ENCODE data around the gene ATAD3A.
A peak's percentile ranks its signal among the peaks of the same experiment; 100 is the strongest.

The ATAD3A gene

GRCh38 chr1:1539310-1540089 lies 27.5 kb downstream of the ATAD3A start:
- H3K4me3 ChIP-seq (ENCODE audit: control insufficient read depth, low read depth, low read length) = peak overlapping the region; percentile 47
- TF ChIP-seq CTCF (IDR thresholded peaks at IDR 0.05; ENCODE audit: control insufficient read depth, insufficient read depth, low read depth, low read length, missing control alignments) = no peak

GRCh38 chr1:1540090-1540817 lies 28.3 kb downstream of the ATAD3A start, which contains the start of gene TMEM240:
TSS of gene TMEM240 (minus strand) at chr1:1540624. CDS start at chr1:1540346, 278 bp downstream.
- peak; percentile 17 for DNase-seq (ENCODE audit: low read depth)
- no peak for TF ChIP-seq CTCF (IDR thresholded peaks at IDR 0.05; ENCODE audit: control insufficient read depth, insufficient read depth, low read depth, low read length, missing control alignments)
- peak within 1 kb of the TSS; percentile 47 for H3K4me3 ChIP-seq (ENCODE audit: control insufficient read depth, low read depth, low read length)

More at GRCh38 chr1:1539310-1540089, 27.5 kb downstream of the ATAD3A start:
- DNase-seq (ENCODE audit: low read depth) = no peak

- TF ChIP-seq CTCF (IDR thresholded peaks at IDR 0.05; ENCODE audit: control insufficient read depth, insufficient read depth, low read depth, low read length, missing control alignments) = no peak
- peak overlapping the region; percentile 16 for H3K4me3 ChIP-seq (ENCODE audit: control insufficient read depth, low read depth, low read length)
- no peak for DNase-seq (ENCODE audit: low read depth)
Observed at GRCh38 chr1:1540818-1541628, 29.1 kb downstream of the ATAD3A start.

- DNase-seq (ENCODE audit: low read depth) = no peak
- TF ChIP-seq CTCF (IDR thresholded peaks at IDR 0.05; ENCODE audit: control insufficient read depth, insufficient read depth, low read depth, low read length, missing control alignments) = no peak
- no peak overlapping the region for H3K4me3 ChIP-seq (ENCODE audit: control insufficient read depth, low read depth, low read length)
Observed at GRCh38 chr1:1541956-1542765, 30.2 kb downstream of the ATAD3A start.

- H3K4me3 ChIP-seq (ENCODE audit: control insufficient read depth, low read depth, low read length) = no peak overlapping the region
- no peak for TF ChIP-seq CTCF (IDR thresholded peaks at IDR 0.05; ENCODE audit: control insufficient read depth, insufficient read depth, low read depth, low read length, missing control alignments)
- DNase-seq (ENCODE audit: low read depth) = no peak
Observed at GRCh38 chr1:1542766-1543705, 31.1 kb downstream of the ATAD3A start.
